Panc1 (cell line): ENCODE data around the gene NDUFAF8.

Source experiments
- POLR2AphosphoS5 ChIP-seq: IDR thresholded peaks from 2 replicates; pipeline ENCODE4 v1.6.1; 2012; ENCODE audit warnings: mild to moderate bottlenecking, low read depth, low read length, moderate library complexity
- TF ChIP-seq, protein P1 (sequence below): fragments of 450-650 bp; IDR thresholded peaks from 2 replicates; pipeline ENCODE4 v1.5.1; 2017; ENCODE audit warnings: mild to moderate bottlenecking

DNA sequence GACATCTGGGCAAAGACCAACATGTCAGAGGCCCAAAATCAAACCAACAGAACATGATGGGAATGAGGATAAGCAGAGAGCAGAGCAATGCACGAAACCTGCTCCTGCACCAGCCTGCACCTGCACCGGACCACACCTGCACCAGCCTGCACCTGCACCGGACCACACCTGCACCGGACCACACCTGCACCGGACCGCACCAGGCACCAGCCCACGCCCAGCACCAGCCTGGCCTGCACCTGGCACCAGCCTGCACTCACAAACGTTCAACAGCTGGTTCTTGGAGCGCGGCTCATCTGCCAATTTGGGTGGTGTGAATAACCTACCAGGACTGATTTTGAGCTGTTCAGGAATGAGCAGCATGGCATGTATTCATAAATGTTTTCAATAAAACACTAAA, 34.5 kb upstream of the NDUFAF8 start:
- TF ChIP-seq POLR2AphosphoS5 = no peak
- TF ChIP-seq, protein P1, sequence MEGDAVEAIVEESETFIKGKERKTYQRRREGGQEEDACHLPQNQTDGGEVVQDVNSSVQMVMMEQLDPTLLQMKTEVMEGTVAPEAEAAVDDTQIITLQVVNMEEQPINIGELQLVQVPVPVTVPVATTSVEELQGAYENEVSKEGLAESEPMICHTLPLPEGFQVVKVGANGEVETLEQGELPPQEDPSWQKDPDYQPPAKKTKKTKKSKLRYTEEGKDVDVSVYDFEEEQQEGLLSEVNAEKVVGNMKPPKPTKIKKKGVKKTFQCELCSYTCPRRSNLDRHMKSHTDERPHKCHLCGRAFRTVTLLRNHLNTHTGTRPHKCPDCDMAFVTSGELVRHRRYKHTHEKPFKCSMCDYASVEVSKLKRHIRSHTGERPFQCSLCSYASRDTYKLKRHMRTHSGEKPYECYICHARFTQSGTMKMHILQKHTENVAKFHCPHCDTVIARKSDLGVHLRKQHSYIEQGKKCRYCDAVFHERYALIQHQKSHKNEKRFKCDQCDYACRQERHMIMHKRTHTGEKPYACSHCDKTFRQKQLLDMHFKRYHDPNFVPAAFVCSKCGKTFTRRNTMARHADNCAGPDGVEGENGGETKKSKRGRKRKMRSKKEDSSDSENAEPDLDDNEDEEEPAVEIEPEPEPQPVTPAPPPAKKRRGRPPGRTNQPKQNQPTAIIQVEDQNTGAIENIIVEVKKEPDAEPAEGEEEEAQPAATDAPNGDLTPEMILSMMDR = no peak
